DMS153 treated with DMSO at 0.1 percent for 48 hours (cell line): ENCODE data around the gene TMEM150B.
A peak's percentile ranks its signal among the peaks of the same experiment; 100 is the strongest.

ENCODE experiments used
- DNase-seq: peaks from one replicate; lab custom pipeline; 2025; ENCODE audit not compliant: unreplicated experiment; lab: John Stamatoyannopoulos, UW

The TMEM150B gene

DNA sequence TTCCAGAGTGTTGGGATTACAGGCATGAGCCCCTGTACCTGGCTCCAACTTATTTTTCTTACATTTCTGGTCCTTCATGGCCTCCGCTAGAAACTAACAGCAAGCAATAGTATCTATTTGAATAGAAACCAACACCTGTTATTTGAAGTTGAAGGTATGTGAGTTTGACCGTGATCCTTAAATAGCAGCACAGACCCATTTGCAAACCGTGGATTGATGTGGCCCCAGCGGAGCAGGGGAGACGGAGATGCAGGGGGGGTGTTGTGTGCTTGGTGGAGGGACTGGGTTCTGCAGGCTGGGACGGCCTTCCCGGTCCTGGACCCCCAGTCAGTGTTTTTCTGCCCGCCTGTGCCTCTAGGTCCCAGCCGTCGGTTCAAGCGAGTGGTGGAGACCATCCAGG is 16.9 kb downstream of the TMEM150B start:
- no peak for DNase-seq

DNA sequence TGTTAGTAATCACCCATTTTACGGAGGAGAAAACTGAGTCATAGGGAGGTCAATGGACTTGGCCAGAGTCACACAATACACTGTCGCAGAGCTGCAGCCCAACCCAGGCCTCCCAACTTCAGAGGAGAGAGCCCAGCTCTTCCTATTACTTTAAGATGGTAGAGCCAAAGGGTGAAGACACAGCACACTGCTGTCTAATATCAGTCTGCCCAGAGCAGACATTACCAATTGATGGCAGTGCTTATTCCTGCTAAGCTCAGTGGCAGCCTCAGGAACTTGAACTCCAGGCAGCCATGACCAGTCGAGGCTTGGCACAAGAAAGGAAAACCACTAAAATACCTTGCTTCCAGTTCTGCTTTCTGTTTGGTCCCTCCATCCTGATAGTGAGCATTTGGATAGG is 18.4 kb downstream of the TMEM150B start:
- no peak for DNase-seq

DNA sequence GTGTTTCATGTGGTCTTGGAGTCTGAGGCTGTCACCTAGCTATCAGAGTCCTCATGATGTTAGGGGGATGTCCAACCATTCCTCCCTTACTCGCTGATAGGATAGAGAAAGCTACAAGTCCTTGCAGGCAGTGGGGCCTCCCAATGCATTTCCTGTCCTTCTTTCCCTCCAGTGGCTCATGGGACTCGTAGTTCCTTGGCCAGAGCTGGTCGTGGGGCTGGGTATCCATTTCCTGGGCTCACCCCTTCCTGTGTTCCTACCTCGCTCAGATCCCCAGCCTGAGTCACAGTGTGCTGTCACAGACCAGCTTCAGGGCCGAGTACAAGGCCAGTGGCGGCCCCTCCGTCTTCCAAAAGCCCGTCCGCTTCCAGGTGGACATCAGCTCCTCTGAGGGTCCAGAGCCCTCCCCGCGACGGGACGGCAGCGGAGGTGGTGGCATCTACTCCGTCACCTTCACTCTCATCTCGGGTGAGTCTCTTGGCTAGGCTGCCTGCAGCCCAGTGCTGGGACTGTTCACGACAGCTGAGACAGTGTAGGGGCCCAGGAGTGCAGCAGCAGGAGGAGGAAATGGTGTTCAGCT is 19.1 kb downstream of the TMEM150B start:
- no peak for DNase-seq

DNA sequence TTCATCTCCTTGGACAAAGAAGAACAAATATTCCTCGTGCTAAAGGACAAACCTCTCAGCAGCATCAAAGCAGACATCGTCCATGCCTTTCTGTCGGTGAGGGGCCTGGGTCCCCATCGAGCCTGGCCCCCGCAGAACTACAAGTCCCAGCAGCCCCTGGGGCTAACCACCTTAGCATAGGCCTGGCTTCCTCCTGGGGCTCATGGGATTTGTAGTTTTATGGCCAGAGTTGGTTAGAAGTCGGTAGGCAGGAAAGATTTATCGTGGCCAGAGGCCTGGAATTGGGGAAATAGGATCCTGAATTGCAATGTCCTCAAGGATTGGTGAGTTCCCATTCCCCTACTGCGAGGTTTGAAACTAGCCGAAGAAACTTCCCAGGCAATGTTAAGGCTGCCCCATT is 19.6 kb downstream of the TMEM150B start:
- DNase-seq, result no peak

DNA sequence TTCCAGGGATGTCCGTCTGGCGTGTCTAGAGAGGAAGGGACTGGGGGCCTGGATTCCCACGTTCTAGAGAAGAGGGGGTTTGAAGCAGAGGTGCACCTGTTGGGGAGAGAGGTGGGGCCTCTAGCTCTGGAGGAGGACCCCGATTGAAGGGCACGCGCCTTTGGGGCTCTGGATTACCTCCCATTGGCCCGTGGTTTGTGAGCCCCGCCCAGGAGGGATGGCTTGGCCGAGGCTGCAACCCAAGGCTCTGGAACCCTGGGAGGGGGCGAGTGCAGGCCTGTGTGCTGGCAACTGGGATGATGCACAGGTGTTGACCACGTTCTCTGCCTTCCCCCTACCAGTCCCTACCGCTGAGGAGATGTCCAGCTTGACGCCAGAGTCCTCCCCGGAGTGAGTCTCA is 20.2 kb downstream of the TMEM150B start:
- DNase-seq, result no peak

DNA sequence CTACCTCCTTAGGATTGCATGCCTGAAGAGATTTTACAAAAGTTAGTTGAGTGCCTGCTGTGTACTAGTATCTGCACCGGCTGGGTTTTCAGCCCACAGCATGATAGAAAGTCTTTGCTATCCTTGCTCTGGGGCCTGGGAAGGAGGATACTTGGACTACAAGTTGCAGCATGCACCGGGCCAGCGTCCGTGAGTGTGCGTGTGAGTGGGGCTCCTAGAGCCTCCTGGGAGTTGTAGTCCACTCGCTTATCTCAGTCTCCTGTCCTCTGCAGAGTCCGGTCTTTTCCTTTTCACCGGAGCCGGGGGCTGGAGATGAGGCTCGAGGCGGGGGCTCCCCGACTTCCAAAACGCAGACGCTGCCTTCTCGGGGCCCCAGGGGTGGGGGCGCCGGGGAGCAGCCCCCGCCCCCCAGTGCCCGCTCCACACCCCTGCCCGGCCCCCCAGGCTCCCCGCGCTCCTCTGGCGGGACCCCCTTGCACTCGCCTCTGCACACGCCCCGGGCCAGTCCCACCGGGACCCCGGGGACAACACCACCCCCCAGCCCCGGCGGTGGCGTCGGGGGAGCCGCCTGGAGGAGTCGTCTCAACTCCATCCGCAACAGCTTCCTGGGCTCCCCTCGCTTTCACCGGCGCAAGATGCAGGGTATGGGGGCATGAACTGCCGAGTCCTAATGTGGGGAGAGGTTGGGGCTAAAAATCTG is 20.7 kb downstream of the TMEM150B start:
- DNase-seq, result peak; percentile 7

DNA sequence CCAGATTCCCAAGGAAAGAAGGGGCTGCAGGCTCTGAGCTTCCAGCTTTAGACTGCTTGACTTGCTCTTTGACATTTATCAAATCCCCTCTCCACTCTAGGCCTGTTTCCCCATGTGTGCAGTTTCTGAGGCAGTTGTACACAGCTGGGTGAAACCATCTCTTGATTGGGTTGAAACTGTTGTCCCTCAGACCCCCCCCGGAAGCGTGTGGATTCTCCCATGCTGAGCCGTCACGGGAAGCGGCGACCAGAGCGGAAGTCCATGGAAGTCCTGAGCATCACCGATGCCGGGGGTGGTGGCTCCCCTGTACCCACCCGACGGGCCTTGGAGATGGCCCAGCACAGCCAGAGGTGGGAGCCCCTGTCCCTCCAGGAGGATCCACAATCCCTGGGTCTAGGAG is 21.7 kb downstream of the TMEM150B start:
- no peak for DNase-seq

DNA sequence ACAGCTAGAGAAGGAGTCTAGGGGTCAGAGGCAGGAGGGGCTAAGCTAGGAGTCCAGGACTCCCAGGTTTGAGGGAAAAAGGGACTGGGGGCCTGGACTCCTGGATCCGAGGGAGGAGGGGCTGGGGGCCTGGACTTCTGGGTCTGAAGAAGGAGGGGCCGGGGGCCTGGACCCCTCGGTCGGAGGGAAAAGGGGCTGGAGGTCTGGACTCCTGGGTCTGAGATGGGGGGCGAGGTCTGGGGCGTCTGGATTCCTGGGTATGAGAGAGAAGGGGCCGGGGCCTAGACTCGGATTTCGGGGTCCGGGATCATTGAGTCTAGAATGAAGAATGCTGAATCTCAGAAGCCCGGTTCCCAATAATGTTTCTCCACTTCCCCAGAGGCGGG is 22.8 kb downstream of the TMEM150B start:
- DNase-seq, result no peak

DNA sequence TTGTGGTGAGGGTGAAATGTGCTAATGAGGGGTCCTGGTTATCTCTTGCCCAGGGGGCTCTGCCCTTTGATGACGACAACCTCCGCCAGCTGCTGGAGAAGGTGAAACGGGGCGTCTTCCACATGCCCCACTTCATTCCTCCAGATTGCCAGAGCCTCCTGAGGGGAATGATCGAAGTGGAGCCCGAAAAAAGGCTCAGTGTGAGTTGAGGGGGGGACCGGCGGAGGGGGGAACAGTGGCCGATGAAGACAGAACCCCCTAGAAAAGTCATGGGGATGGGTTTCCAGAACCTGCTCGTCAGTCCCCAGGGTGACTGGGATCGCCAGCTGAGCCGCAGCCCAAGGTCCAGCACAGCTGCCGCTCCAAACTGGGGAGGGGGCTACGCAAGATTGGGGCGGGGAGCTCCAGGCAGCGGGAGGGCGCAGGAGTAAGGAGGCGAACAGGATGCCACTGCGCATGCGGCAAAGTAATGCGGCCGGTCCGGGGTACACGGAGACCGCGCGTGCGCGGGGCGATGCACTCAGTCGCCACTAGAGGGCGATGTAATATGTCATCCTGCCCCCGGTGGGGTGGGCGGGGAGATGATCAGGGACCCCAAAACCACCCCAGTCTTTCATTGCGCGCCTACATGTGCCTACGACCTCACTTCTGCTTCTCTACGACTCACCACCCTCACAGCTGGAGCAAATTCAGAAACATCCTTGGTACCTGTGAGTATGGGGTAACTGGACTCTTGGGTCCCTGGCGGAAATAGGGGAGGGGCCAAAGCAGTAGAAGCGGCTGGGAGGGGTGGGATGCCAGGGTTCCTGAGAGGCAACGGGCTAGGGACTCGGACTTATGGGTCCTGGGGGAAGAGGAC is 23.5 kb downstream of the TMEM150B start:
- peak; percentile 88 for DNase-seq

DNA sequence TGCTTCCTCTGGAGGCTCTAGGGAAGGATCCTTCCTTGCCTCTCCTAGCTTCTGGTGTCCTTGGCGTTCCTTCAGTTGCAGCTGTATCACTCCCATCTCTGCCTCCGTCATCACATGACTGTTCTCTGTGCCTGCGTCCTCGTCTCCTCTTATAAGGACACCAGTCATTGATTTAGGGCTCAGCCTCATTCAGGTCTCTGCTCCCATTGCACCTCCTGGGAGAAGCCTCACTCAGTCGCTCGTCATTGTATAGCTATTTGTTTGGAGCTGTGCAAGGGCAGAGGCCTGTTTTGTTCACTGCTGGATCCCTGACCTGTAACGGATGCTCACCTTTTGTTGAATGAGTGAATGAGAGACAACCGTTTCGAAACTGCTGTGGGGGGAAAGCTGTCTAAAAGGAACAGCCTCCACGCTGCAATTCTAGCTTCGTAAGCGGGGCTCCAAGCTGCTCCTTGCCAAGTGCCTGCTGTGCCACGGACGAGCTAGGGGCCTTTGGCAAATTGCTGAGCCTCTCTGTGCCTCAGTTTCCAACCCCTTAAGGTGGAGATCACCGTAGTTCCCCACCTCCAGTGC is 24.2 kb downstream of the TMEM150B start:
- no peak for DNase-seq

DNA sequence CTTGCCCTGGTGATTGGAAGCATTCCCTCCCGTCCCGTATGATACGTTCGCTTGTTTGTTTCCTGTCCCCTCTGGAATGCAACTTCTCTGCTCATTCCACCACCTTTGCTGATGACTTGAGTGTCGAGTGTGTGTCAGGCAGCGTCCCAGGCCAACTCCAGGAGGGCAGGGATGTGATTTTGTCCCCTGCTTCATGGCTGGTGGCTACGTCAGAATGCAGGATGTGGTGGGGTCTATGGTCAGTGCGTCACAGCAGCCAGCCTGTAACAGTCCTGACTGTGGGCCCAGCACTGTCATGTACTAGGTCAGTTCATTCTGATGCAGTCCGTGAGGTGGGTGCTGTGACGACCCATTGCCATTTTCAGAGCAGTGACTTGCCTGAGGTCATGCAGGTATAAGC is 25.1 kb downstream of the TMEM150B start:
- DNase-seq, result no peak

DNA sequence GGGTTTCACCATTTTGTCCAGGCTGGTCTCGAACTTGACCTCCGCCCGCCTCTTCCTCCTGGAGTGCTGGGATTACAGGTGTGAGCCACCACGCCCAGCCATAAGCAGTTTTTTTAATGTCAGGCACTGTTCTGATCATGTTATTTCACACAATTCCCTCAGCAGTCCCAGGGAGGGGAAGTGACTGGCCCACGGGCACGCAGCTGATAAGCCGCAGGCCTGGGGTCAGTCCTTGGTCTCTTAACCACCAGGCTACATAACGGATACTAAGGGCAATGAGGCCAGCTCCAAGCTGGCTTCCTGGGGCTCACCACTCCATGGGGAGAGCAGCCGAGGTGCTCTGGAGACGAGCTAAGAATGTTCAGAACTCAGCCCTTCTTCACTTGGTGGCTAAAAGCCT is 27.9 kb downstream of the TMEM150B start:
- no peak for DNase-seq

DNA sequence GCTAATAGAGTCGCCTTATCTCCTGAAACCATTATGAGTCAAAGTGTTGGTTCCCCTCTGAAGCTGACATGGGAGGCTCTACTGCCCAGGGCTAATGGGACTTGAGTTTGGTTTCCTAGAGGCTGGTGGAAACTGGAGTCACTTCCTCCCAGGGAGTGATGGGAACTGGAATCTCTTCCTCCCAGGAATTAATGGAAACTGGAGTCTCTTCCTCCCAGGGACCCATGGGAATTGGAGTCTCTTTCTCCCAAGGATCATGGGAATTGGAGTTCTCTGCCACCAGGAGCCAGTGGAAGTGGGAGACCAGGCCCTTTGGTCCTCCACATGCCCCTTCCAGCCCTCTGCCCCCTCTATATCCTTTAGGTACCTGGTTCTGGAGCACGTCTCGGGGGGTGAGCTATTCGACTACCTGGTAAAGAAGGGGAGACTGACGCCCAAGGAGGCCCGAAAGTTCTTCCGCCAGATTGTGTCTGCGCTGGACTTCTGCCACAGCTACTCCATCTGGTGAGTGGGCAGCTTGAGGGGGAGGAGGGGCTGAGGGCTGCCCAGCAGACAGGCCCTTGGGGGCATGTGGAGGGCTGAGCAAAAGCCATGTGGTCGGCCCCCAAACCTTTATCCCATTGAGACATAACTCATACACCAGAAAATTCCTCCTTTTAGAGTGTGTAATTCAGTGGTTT is 35.9 kb downstream of the TMEM150B start:
- DNase-seq, result no peak

DNA sequence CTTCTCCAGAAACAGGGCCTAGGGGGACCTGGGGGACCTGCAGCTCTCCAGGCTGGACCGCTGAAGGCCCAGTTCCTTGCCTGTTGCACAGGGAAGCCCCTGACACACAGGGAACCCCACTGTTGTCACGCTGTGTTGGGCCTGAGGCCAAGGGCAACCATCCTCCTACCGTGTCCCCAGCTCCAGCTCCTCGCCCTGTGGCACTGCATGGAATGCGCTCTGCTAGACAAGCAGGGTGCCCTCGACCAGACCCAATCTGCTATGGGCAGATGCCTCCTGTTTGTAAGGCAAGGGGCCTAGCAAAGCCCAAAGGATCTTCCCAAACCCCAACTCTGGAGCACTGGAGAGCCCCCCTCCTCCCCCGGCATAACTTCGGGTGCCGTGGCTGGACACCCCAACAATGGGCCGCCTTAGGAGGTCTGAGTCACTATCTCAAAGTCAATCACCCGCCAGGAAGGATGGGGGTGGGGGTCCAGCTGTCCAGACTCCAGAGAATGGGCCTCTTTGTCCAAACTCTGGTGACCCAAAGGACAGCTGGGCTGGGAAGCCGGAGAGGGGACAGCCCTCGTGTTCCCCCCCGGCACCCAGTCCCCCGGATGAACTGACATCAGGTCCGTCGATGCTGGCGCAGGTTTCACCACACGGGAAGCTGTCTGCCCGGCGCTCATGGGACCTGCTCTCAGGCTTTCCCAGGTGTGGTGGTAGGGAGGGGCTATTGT is 37.6 kb downstream of the TMEM150B start:
- no peak for DNase-seq

DNA sequence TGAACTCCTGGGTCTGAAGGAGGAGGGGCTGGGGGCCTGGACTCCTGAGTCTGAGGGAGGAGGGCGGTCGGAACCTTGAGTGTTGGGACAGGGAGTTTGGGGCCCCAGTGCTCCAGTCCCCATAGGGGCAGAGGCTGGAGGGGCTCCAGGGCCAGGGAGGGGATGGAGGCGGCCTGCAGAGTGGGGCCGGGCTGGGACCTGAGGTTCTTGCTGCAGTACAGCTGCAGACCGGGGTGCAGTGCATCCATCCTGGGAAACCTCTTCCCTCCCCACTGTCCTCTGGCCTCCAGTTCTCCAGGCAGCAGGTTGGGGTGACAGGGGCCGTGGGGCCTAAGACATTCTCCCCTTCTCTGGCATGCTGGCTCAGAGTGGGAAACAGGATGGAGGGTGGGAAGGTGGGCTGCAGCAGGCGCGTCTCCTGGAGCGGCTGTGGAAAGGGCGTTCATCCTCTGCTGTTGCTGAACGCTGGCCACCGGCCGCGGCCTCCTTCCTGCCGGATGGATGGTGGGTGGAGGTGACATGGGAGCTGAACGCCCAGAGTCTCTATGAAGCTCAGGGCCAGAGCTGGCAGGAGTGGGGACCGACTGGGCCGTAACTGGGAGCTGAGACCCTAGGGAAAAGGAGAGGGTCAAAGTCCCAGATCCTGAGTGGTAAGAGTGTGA is 39.8 kb downstream of the TMEM150B start:
- DNase-seq, result no peak

DNA sequence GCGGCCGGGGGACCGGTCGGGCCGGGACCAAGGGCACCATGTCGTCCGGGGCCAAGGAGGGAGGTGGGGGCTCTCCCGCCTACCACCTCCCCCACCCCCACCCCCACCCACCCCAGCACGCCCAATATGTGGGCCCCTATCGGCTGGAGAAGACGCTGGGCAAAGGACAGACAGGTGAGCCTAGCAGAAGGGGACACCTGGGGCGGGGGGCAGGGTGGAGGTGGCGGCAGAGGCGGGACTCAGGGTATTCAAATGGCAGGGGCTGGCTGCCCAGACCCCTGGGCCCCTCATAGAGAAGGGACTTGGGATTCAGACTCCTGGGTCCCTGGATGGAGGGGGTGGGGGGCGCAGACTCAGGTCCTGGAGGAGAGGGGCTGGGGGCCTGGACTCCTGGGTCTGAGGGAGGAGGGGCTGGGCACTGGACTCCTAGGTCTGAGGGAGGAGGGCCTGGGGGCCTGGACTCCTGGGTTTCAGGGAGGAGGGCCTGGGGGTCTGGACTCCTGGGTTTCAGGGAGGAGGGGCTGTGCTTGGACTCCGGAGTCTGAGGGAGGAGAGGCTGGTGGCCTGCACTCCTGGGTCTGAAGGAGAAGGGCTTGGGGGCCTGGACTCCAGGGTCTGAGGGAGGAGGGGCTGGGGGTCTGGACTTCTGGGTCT is 40.6 kb downstream of the TMEM150B start:
- no peak for DNase-seq

DNA sequence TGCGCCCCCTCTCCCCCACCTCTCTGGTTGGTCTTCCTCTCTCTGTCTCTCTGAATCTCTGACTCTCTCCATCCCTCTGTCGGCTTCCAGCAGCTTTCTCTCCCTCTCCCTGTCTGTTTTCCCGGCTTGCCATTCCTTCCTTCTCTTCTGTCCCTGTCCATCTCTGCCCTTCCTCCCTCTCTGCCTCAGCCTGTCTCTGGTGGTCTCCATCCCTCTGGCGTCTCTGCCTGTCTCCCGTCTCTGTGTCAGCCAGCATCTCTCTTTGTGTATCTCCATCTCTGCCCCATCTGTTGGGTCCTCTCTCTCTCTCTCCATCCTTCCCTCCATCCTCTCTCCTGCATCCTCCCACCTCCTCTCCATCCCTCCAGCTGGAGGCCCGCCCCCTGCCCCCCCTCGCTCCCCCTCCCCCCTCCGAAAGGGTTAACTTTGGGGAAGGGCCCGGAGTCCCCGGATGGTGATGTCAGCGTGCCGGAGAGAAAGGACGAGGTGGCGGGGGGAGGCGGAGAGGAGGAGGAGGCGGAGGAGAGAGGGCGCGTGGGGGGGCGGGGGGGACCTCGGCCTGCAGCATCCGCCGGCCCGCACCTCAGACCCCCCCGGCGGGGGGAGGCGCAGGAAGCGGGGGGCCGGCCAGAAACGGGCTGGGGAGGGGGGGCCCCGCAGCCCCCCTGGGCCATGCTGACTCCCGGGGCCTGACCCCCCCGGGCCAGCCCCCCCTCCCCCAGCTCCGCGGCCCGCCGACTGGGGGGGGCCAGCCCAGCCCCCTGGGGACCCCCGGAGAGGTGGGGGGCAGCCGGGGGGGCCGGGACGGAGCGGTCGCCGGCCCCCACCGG is 41.4 kb downstream of the TMEM150B start, which contains the start of gene BRSK1:
TSS of gene BRSK1 (plus strand) at position 450 of the 830 bp plus-strand sequence. CDS start 446 bp downstream, outside the sequence.
- peak; percentile 32 for DNase-seq

DNA sequence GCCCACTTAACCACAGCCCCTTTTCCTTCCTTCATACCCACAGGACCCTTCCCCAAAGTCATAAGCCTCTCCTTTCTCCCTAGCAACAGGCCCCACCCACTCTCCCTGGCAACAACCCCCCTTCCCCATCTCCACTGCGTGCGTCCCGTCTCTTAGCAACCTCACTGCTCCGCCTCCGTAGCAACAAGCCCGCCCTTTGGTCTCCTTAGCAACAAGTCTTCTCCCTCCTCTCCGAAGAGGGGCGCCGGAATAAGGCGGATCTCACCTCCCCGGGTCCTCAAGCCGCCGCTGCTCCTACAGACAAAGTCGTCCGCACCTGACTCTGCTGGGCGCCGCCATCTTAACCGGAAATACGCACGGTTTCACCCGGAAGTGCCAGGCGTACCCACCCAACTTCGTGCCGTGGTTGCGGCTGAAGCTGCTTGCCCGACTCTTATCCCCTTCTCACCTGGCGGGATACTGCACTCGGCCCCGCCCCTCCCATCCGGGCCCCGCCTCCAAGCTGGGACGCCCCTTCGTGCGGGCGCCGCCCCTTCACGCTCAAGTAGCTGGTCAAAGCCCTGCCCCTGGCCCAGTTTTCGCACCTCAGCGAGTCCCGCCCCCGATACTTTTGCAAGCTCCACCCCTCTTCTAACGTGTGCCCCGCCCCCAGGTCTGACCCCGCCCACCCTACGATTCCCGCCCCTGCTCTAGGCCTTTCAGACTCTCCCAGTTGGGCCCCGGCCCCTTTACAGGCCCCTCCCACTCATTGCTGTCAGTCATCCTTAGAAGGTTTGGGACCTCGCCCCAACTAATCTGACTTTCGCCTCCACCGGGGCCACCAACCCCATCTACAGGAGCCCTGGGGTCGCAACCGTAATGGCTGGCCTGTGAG is 45.1 kb downstream of the TMEM150B start, which contains the start of gene HSPBP1:
TSS of gene HSPBP1 (minus strand) at position 341 of the 874 bp plus-strand sequence. CDS start 502 bp downstream, outside the sequence.
- peak; percentile 94 for DNase-seq
